Measurements from ENCODE around the gene TCF7L2.

DNA sequence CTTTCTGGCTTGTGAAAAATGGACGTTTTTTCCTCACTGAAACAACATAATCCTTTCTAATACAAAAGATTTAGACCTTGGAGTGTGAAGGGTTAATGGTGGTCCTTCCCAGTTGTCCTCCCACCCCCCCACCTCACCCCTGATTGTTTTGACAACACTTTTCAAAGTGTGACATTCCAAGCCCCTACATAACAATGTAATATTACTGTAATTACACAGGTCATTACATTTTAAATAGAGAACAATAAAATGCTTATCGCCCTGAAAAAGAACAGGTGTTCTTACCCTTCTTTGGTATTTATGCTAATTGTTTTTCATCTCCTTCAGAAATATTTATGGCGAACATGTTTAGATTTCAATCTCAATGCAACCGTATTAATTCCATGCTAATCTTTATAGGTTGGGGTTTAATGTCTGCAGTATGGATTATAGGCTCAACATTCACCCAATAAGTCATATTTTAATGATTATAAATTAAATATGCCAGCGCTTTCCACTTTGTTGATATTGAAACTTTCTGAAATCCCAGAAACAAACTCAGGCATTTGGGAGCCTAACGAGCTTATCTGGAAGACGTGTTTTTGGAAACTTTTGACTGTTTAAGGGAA lies 5.0 kb downstream of the TCF7L2 start:
- TF ChIP-seq, protein P1, sequence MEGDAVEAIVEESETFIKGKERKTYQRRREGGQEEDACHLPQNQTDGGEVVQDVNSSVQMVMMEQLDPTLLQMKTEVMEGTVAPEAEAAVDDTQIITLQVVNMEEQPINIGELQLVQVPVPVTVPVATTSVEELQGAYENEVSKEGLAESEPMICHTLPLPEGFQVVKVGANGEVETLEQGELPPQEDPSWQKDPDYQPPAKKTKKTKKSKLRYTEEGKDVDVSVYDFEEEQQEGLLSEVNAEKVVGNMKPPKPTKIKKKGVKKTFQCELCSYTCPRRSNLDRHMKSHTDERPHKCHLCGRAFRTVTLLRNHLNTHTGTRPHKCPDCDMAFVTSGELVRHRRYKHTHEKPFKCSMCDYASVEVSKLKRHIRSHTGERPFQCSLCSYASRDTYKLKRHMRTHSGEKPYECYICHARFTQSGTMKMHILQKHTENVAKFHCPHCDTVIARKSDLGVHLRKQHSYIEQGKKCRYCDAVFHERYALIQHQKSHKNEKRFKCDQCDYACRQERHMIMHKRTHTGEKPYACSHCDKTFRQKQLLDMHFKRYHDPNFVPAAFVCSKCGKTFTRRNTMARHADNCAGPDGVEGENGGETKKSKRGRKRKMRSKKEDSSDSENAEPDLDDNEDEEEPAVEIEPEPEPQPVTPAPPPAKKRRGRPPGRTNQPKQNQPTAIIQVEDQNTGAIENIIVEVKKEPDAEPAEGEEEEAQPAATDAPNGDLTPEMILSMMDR (IDR thresholded peaks at IDR 0.05): no peak
- TF ChIP-seq POLR2A (IDR thresholded peaks at IDR 0.05): no peak

Data from adrenal gland (tissue), 5 donors.